IMR-90 (cell line): ENCODE data around the gene NAGLU. TPM values are rescaled to one million over a fixed set of nuclear protein-coding genes. Genes with fewer than 3 reads are reported as not detected.

Source experiments
- ATAC-seq: fragments of 200-7000 bp; cut with Tn5 transposase; 2 replicates; pipeline ENCODE4 v1.9.1; 2020; ENCODE audit warnings: low read depth, mild to moderate bottlenecking, moderate library complexity
- BruUV-seq: library from RNA; stranded (reverse); fragments of 400-500 nt; replicated peaks from 2 replicates; lab custom pipeline; 2021; lab: Mats Ljungman, UMichigan
- CTCF ChIA-PET: fragments of 300-600 bp; formaldehyde crosslinking; extraction: SDS; loops from one replicate; lab custom pipeline; 2021; ENCODE audit warnings: antibody characterized with exemption; lab: Yijun Ruan, JAX
- POLR2A ChIA-PET: fragments of 300-600 bp; sonication (Branson Sonifier 250); formaldehyde crosslinking; loops from one replicate; lab custom pipeline; 2022; ENCODE audit warnings: antibody characterized with exemption; ENCODE audit not compliant: unreplicated experiment; lab: Charles Lee
- DNase-seq: peaks from one replicate; pipeline ENCODE4 v3.0.0; 2013
- H2AFZ ChIP-seq: replicated peaks from 2 replicates; pipeline ENCODE3; 2013; ENCODE audit warnings: low read length, mild to moderate bottlenecking; ENCODE audit not compliant: poor library complexity
- H2AK5ac ChIP-seq: 2 replicates; pipeline ENCODE4 v1.6.1; 2013; ENCODE audit warnings: low read depth, low read length, inconsistent platforms
- H2AK9ac ChIP-seq: replicated peaks from 2 replicates; pipeline ENCODE3; 2013; ENCODE audit warnings: mild to moderate bottlenecking, low read depth, low read length, moderate library complexity; ENCODE audit not compliant: poor library complexity
- H2BK120ac ChIP-seq: 2 replicates; pipeline ENCODE4 v1.6.1; 2013; ENCODE audit warnings: low read depth, low read length, inconsistent platforms
- H2BK15ac ChIP-seq: 3 replicates; pipeline ENCODE4 v1.6.1; 2013; ENCODE audit warnings: low read depth, low read length, inconsistent platforms
- H2BK20ac ChIP-seq: 2 replicates; pipeline ENCODE4 v1.6.1; 2013; ENCODE audit warnings: low read depth, mild to moderate bottlenecking, inconsistent platforms, low read length, moderate library complexity
- H2BK5ac ChIP-seq: 2 replicates; pipeline ENCODE4 v1.6.1; 2013; ENCODE audit warnings: mild to moderate bottlenecking, low read depth, low read length, inconsistent platforms; ENCODE audit not compliant: poor library complexity, severe bottlenecking
- H3K14ac ChIP-seq: replicated peaks from 2 replicates; pipeline ENCODE4 v1.6.1; 2013; ENCODE audit warnings: low read depth, low read length, inconsistent platforms
- H3K18ac ChIP-seq: 2 replicates; pipeline ENCODE4 v1.6.1; 2013; ENCODE audit warnings: low read depth, low read length, control low read depth
- H3K23ac ChIP-seq: 2 replicates; pipeline ENCODE4 v1.6.1; 2013; ENCODE audit warnings: low read depth, low read length, inconsistent platforms
- H3K27ac ChIP-seq: 2 replicates; pipeline ENCODE4 v1.5.1; 2013; ENCODE audit warnings: mild to moderate bottlenecking, control low read depth, low read length; ENCODE audit not compliant: insufficient read depth
- H3K27me3 ChIP-seq: 2 replicates; pipeline ENCODE4 v1.6.1; 2013; ENCODE audit warnings: low read length; ENCODE audit not compliant: control insufficient read depth, insufficient read depth
- H3K36me3 ChIP-seq: 2 replicates; pipeline ENCODE4 v1.6.1; 2013; ENCODE audit warnings: low read length, mixed read lengths; ENCODE audit not compliant: control insufficient read depth, insufficient read depth
- H3K4ac ChIP-seq: 2 replicates; pipeline ENCODE4 v1.6.1; 2013; ENCODE audit warnings: low read depth, low read length, inconsistent platforms
- H3K4me1 ChIP-seq: 2 replicates; pipeline ENCODE4 v1.6.1; 2013; ENCODE audit warnings: low read length, mixed read lengths; ENCODE audit not compliant: control insufficient read depth, insufficient read depth
- H3K4me2 ChIP-seq: 2 replicates; pipeline ENCODE4 v1.6.1; 2013; ENCODE audit warnings: low read depth, mild to moderate bottlenecking, control low read depth, low read length, moderate library complexity
- H3K4me3 ChIP-seq: 2 replicates; pipeline ENCODE4 v1.5.1; 2013; ENCODE audit warnings: low read depth, mild to moderate bottlenecking, control low read depth, low read length, moderate library complexity; ENCODE audit not compliant: insufficient read depth
- H3K56ac ChIP-seq: 2 replicates; pipeline ENCODE4 v1.6.1; 2013; ENCODE audit warnings: low read length, inconsistent platforms; ENCODE audit not compliant: insufficient read depth; ENCODE audit errors: extremely low read depth
- H3K79me1 ChIP-seq, 2 experiments: 2 replicates each; pipeline ENCODE4 v1.6.1; 2013; ENCODE audit warnings: low read length in 2 of 2, inconsistent platforms in 1 of 2, low read depth in 1 of 2
- H3K9ac ChIP-seq: 2 replicates; pipeline ENCODE4 v1.6.1; 2013; ENCODE audit warnings: low read depth, low read length, control low read depth
- H3K9me1 ChIP-seq: 2 replicates; pipeline ENCODE4 v1.6.1; 2013; ENCODE audit warnings: low read length, inconsistent platforms; ENCODE audit not compliant: insufficient read depth
- H3K9me3 ChIP-seq: 2 replicates; pipeline ENCODE4 v1.6.1; 2013; ENCODE audit warnings: low read length; ENCODE audit not compliant: control insufficient read depth, insufficient read depth
- H4K20me1 ChIP-seq: 2 replicates; pipeline ENCODE4 v1.6.1; 2013; ENCODE audit warnings: low read length, inconsistent platforms; ENCODE audit not compliant: insufficient read depth
- H4K5ac ChIP-seq: 2 replicates; pipeline ENCODE4 v1.6.1; 2013; ENCODE audit warnings: mild to moderate bottlenecking, low read depth, low read length, control low read depth
- H4K8ac ChIP-seq, 2 experiments: 2 replicates each; pipeline ENCODE4 v1.6.1; 2013; ENCODE audit warnings: low read depth in 2 of 2, low read length in 2 of 2, control low read depth in 1 of 2, inconsistent platforms in 1 of 2
- H4K91ac ChIP-seq: 2 replicates; pipeline ENCODE4 v1.6.1; 2013; ENCODE audit warnings: low read depth, low read length, inconsistent platforms; ENCODE audit not compliant: insufficient read depth
- BHLHE40 ChIP-seq: fragments of 150-350 bp; IDR thresholded peaks from 2 replicates; pipeline ENCODE4 v1.6.1; 2016; ENCODE audit warnings: mild to moderate bottlenecking, low read depth, low read length
- CEBPB ChIP-seq: IDR thresholded peaks from 2 replicates; pipeline ENCODE4 v1.6.1; 2012; ENCODE audit warnings: low read depth, low read length, improper control_type of control experiment
- CHD1 ChIP-seq: IDR thresholded peaks from 2 replicates; pipeline ENCODE4 v1.6.1; 2012; ENCODE audit warnings: low read depth, low read length, improper control_type of control experiment
- FOS ChIP-seq: fragments of 150-350 bp; IDR thresholded peaks from 2 replicates; pipeline ENCODE4 v1.6.1; 2016; ENCODE audit warnings: low read depth, low read length
- MAFK ChIP-seq: IDR thresholded peaks from 2 replicates; pipeline ENCODE4 v1.6.1; 2012; ENCODE audit warnings: low read depth, low read length, improper control_type of control experiment
- MAZ ChIP-seq: IDR thresholded peaks from 2 replicates; pipeline ENCODE4 v1.6.1; 2012; ENCODE audit warnings: low read depth, mild to moderate bottlenecking, low read length, improper control_type of control experiment, moderate library complexity, borderline replicate concordance
- MXI1 ChIP-seq: IDR thresholded peaks from 2 replicates; pipeline ENCODE4 v1.6.1; 2012; ENCODE audit warnings: low read depth, mild to moderate bottlenecking, low read length, moderate library complexity, borderline replicate concordance
- NFE2L2 ChIP-seq: fragments of 150-350 bp; IDR thresholded peaks from 2 replicates; pipeline ENCODE4 v1.6.1; 2016; ENCODE audit warnings: low read depth, mild to moderate bottlenecking, low read length
- POLR2A ChIP-seq: IDR thresholded peaks from 2 replicates; pipeline ENCODE4 v1.6.1; 2012; ENCODE audit warnings: mild to moderate bottlenecking, low read depth, low read length
- RAD21 ChIP-seq: IDR thresholded peaks from 2 replicates; pipeline ENCODE4 v1.6.1; 2012; ENCODE audit warnings: low read length, improper control_type of control experiment
- RCOR1 ChIP-seq: IDR thresholded peaks from 2 replicates; pipeline ENCODE4 v1.6.1; 2012; ENCODE audit warnings: mild to moderate bottlenecking, low read length, improper control_type of control experiment; ENCODE audit not compliant: insufficient replicate concordance
- RFX5 ChIP-seq: IDR thresholded peaks from 2 replicates; pipeline ENCODE4 v1.8.0; 2012; ENCODE audit warnings: low read depth, mild to moderate bottlenecking, low read length, moderate library complexity
- SMC3 ChIP-seq: fragments of 150-350 bp; IDR thresholded peaks from 2 replicates; pipeline ENCODE4 v1.6.1; 2016; ENCODE audit warnings: low read depth, mild to moderate bottlenecking, antibody characterized with exemption, low read length, moderate library complexity
- USF2 ChIP-seq: fragments of 150-350 bp; IDR thresholded peaks from 2 replicates; pipeline ENCODE4 v1.6.1; 2017; ENCODE audit warnings: mild to moderate bottlenecking, antibody characterized with exemption, low read length, low read depth
- WGBS, 2 experiments: methylation state at CpG; one replicate each; pipeline versions ENCODE4 v1.1.5 to v1.1.7; 2013; ENCODE audit warnings: missing lambda C conversion rate in 2 of 2; ENCODE audit not compliant: insufficient read length in 1 of 2; ENCODE audit errors: extremely low coverage in 2 of 2; 5-methylcytosine and 5-hydroxymethylcytosine counted together
- dilution Hi-C: fragments of 300-500 bp; cut with HindIII; formaldehyde crosslinking; loops from one replicate; pipeline ENCODE4 v1.14.3; 2018; ENCODE audit warnings: low sequenced_read_pairs; ENCODE audit not compliant: unreplicated experiment
- in situ Hi-C: fragments of 300-500 bp; cut with MboI; formaldehyde crosslinking; loops from 3 replicates; pipeline ENCODE4 v1.14.3; 2019; ENCODE audit warnings: low sequenced_read_pairs, inconsistent platforms, mixed read lengths
- intact Hi-C: fragments of 100-400 bp; cut with micrococcal nuclease; formaldehyde crosslinking; loops from 2 replicates; pipeline ENCODE4 v1.10.0; 2022
- polyA plus RNA-seq, 3 experiments: library from polyadenylated mRNA; depleted of rRNA; stranded (reverse); fragments of >200 nt; gene quantifications; 2 replicates each; pipeline ENCODE4 v1.2.3, GENCODE V29; 2012; ENCODE audit warnings: low replicate concordance in 1 of 3
- total RNA-seq: library from RNA; depleted of rRNA; stranded (reverse); fragments of >200 nt; gene quantifications from 2 replicates; pipeline ENCODE4 v1.2.3, GENCODE V29; 2012
- TF ChIP-seq, protein P1 (sequence below): conservative IDR thresholded peaks from 2 replicates; pipeline ENCODE4 v1.5.1; 2012; ENCODE audit warnings: mild to moderate bottlenecking, low read depth, low read length, improper control_type of control experiment
- TF ChIP-seq, protein P2 (sequence below): fragments of 150-350 bp; IDR thresholded peaks from 2 replicates; pipeline ENCODE4 v1.6.1; 2016; ENCODE audit warnings: low read depth, mild to moderate bottlenecking, low read length, moderate library complexity, borderline replicate concordance

The NAGLU gene
- total and polyA plus RNA-seq, 2 of the 4 experiments (the other 2 are of a cell fraction), result 6.5 to 29.2 TPM

DNA sequence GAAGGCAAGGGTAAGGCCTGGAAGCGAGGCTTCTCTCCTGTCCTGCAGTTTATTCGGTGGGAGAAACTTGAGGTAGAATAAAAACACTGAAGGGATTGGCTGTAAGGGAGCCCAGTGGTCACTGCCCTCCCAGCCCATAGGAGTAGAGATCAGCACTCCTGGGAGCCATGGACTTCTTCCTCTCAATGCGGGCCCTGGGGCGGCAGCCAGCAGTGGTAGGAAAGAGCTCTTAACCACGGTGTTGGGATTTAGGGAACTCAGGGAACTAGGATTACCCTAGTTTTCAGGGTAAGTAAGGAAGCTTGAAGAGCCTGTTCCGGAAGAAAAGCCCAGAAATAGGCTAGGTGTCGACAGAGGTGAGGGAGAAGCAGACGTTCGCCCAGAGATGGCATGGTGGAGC, 23.8 kb upstream of the NAGLU start:
- H2AK5ac ChIP-seq, result peak overlapping the region; percentile 45; the same call in 1 of the 2 replicates
- H4K91ac ChIP-seq, result peak overlapping the region; percentile 55
- BruUV-seq, result no TSS peak
- no peak overlapping the region for H2AFZ ChIP-seq
- peak overlapping the region; percentile 76; the same call in 1 of the 2 replicates for H4K5ac ChIP-seq
- peak overlapping the region; percentile 5; the same call in 1 of the 2 replicates for H2BK20ac ChIP-seq
- no peak overlapping the region; the same call in 1 of the 2 replicates for H3K4me2 ChIP-seq
- H3K9me1 ChIP-seq, result peaks cover 20% of the 10 kb centered on the region
- CTCF ChIA-PET, result interaction anchor here (0.8 kb wide), 1 partner anchor 106 kb away, joined by 4 read pairs; no protein-coding TSS in a partner anchor
- no peak overlapping the region for H3K56ac ChIP-seq
- no CpG with 5 or more reads among the region's 9 CpGs for WGBS, 2 experiments
- H3K4ac ChIP-seq, result peak overlapping the region; percentile 71
- no peak overlapping the region for H4K8ac ChIP-seq
- H3K18ac ChIP-seq, result peak overlapping the region; percentile 33; the same call in 1 of the 2 replicates
- H2BK15ac ChIP-seq, result no peak overlapping the region
- H3K9ac ChIP-seq, result peak overlapping the region; percentile 12; the same call in 1 of the 2 replicates
- DNase-seq (no peak), ATAC-seq (no peak)
- H3K9me3 ChIP-seq, result no peaks in the 10 kb centered on the region
- H2BK120ac ChIP-seq, result peak overlapping the region; percentile 67; the same call in 1 of the 2 replicates
- peaks cover 24% of the 10 kb centered on the region for H3K36me3 ChIP-seq
- H2AK9ac ChIP-seq, result peak overlapping the region; percentile 15
- H3K27ac ChIP-seq, result peak overlapping the region; percentile 77; the same call in 1 of the 2 replicates
- H4K20me1 ChIP-seq, result no peaks in the 10 kb centered on the region
- peaks cover 0 to 25% of the 10 kb centered on the region in 2 experiments; a peak in 1 of 4 replicates for H3K79me1 ChIP-seq
- H3K4me1 ChIP-seq, result peaks cover 35% of the 10 kb centered on the region
- no peak overlapping the region for H2BK5ac ChIP-seq
- H3K27me3 ChIP-seq, result no peaks in the 10 kb centered on the region
- TF ChIP-seq RAD21 (no peak), MAFK (no peak), FOS (no peak), RCOR1 (no peak), RFX5 (no peak), MAZ (no peak), MXI1 (no peak), SMC3 (no peak), BHLHE40 (no peak), NFE2L2 (no peak), CHD1 (no peak), CEBPB (no peak), POLR2A (no peak), USF2 (no peak)
- TF ChIP-seq, protein P1, sequence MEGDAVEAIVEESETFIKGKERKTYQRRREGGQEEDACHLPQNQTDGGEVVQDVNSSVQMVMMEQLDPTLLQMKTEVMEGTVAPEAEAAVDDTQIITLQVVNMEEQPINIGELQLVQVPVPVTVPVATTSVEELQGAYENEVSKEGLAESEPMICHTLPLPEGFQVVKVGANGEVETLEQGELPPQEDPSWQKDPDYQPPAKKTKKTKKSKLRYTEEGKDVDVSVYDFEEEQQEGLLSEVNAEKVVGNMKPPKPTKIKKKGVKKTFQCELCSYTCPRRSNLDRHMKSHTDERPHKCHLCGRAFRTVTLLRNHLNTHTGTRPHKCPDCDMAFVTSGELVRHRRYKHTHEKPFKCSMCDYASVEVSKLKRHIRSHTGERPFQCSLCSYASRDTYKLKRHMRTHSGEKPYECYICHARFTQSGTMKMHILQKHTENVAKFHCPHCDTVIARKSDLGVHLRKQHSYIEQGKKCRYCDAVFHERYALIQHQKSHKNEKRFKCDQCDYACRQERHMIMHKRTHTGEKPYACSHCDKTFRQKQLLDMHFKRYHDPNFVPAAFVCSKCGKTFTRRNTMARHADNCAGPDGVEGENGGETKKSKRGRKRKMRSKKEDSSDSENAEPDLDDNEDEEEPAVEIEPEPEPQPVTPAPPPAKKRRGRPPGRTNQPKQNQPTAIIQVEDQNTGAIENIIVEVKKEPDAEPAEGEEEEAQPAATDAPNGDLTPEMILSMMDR, result no peak
- TF ChIP-seq, protein P2, sequence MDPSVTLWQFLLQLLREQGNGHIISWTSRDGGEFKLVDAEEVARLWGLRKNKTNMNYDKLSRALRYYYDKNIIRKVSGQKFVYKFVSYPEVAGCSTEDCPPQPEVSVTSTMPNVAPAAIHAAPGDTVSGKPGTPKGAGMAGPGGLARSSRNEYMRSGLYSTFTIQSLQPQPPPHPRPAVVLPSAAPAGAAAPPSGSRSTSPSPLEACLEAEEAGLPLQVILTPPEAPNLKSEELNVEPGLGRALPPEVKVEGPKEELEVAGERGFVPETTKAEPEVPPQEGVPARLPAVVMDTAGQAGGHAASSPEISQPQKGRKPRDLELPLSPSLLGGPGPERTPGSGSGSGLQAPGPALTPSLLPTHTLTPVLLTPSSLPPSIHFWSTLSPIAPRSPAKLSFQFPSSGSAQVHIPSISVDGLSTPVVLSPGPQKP, result no peak
- H3K14ac ChIP-seq, result peak overlapping the region; percentile 17; the same call in 1 of the 2 replicates
- dilution Hi-C loops, result no loop called here
- intact Hi-C loops, result no loop called here
- H3K4me3 ChIP-seq, result no peak overlapping the region
- in situ Hi-C loops, result no loop called here
- POLR2A ChIA-PET, result no interaction called here
- H3K23ac ChIP-seq, result no peak overlapping the region
